AG04450 (cell line): Measurements from ENCODE around the gene TMEM9. TPM values are rescaled to one million over a fixed set of nuclear protein-coding genes. Genes with fewer than 3 reads are reported as not detected.
"Not testable (repeated sequence)": the region's sequence is repeated elsewhere in the genome, so short reads cannot be mapped to it uniquely, and the experiment has no call there.

ENCODE experiments used
- CTCF ChIA-PET: fragments of 300-600, 350-600 bp; formaldehyde crosslinking; extraction: SDS; loops from one replicate; lab custom pipeline; 2022; ENCODE audit warnings: antibody characterized with exemption, inconsistent platforms; lab: Charles Lee
- POLR2A ChIA-PET: fragments of 350-600 bp; formaldehyde crosslinking; extraction: SDS; loops from one replicate; lab custom pipeline; 2021; ENCODE audit warnings: antibody characterized with exemption, inconsistent platforms; lab: Yijun Ruan, JAX
- DNase-seq: peaks from one replicate; pipeline ENCODE4 v3.0.0-alpha.2; 2011; ENCODE audit warnings: low read depth, low spot score
- H3K27ac ChIP-seq: one replicate; pipeline ENCODE4 v1.5.1; 2012; ENCODE audit warnings: low read depth, low read length, control low read depth
- H3K27me3 ChIP-seq: one replicate; pipeline ENCODE4 v1.6.0; 2012; ENCODE audit warnings: low read length; ENCODE audit not compliant: control insufficient read depth, insufficient read depth
- H3K4me3 ChIP-seq: 2 replicates; pipeline ENCODE4 v1.5.1; 2011; ENCODE audit warnings: mild to moderate bottlenecking, low read depth, low read length, control low read depth
- H3K9me3 ChIP-seq: 2 replicates; pipeline ENCODE4 v1.5.1; 2012; ENCODE audit warnings: low read length; ENCODE audit not compliant: control insufficient read depth, insufficient read depth
- CTCF ChIP-seq: IDR thresholded peaks from 2 replicates; pipeline ENCODE4 v1.5.1; 2011; ENCODE audit warnings: low read depth, low read length, control low read depth, inconsistent platforms
- polyA plus RNA-seq: library from polyadenylated mRNA; depleted of rRNA; stranded (reverse); fragments of >200 nt; gene quantifications from 2 replicates; pipeline ENCODE4 v1.2.3, GENCODE V29; 2011

Gene TMEM9
- polyA plus RNA-seq, 1 experiment: 81.7 TPM

GRCh38 chr1:201167041-201167991 lies 13.0 kb upstream of the TMEM9 start:
- Histone ChIP-seq H3K27me3 (peaks cover 31% of the 10 kb centered on the region), H3K9me3 (no peaks in the 10 kb centered on the region; the same call in 1 of the 2 replicates), H3K4me3 (no peak overlapping the region), H3K27ac (no peak overlapping the region)
- POLR2A ChIA-PET: interaction anchor here (1.0 to 1.6 kb wide), 2 partner anchors 13 to 18 kb away, joined by 3 read pairs; partner anchors contain the start of gene TMEM9
- no peak for DNase-seq
- CTCF ChIA-PET: no interaction called here
- no peak for TF ChIP-seq CTCF

- H3K4me3 ChIP-seq: no peak overlapping the region
- H3K27me3 ChIP-seq: peaks cover 33% of the 10 kb centered on the region
- DNase-seq: no peak
- no peak for TF ChIP-seq CTCF
- ChIA-PET CTCF (no interaction called here), POLR2A (no interaction called here)
- H3K9me3 ChIP-seq: no peaks in the 10 kb centered on the region
- no peak overlapping the region for H3K27ac ChIP-seq
These were observed 10.4 kb upstream of the TMEM9 start for GRCh38 chr1:201164645-201165044.

- H3K4me3 ChIP-seq: no peak overlapping the region
- H3K9me3 ChIP-seq: no peaks in the 10 kb centered on the region
- H3K27ac ChIP-seq: no peak overlapping the region
- H3K27me3 ChIP-seq: peaks cover 36% of the 10 kb centered on the region
- ChIA-PET CTCF (no interaction called here), POLR2A (no interaction called here)
- DNase-seq: no peak
- no peak for TF ChIP-seq CTCF
These were observed 9.4 kb upstream of the TMEM9 start for GRCh38 chr1:201163707-201164106.

- H3K9me3 ChIP-seq, H3K4me3 ChIP-seq, CTCF ChIA-PET, POLR2A ChIA-PET, DNase-seq, H3K27ac ChIP-seq: not testable (repeated sequence)
- peaks cover 36% of the 10 kb centered on the region for H3K27me3 ChIP-seq
These were observed 8.8 kb upstream of the TMEM9 start for GRCh38 chr1:201163036-201163435.

GRCh38 chr1:201157949-201158348 lies 3.7 kb upstream of the TMEM9 start:
- TF ChIP-seq CTCF: no peak
- H3K27ac ChIP-seq: no peak overlapping the region
- no peak overlapping the region for H3K4me3 ChIP-seq
- CTCF ChIA-PET: interaction anchor here (1.2 kb wide), 1 partner anchor 11 kb away, joined by 3 read pairs; no protein-coding TSS in a partner anchor
- POLR2A ChIA-PET: no interaction called here
- H3K9me3 ChIP-seq: no peaks in the 10 kb centered on the region
- no peak for DNase-seq
- H3K27me3 ChIP-seq: peaks cover 26% of the 10 kb centered on the region
